ENCODE results near the gene MRPL20.

The MRPL20 gene

GRCh38 chr1:1398677-1399186, 8.4 kb downstream of the MRPL20 start:
- Histone ChIP-seq H3K9ac (peak overlapping the region; percentile 90), H4K20me1 (ENCODE audit: insufficient read depth) (no peaks in the 10 kb centered on the region), H2AFZ (ENCODE audit: low read depth) (peak overlapping the region; percentile 70), H3K27ac (peak overlapping the region; percentile 60), H3K79me2 (ENCODE audit: insufficient read depth, low read depth) (peaks cover 74% of the 10 kb centered on the region), H3K27me3 (ENCODE audit: insufficient read depth, low read depth) (no peaks in the 10 kb centered on the region), H3K4me1 (ENCODE audit: low read depth, poor library complexity, severe bottlenecking) (peaks cover 41% of the 10 kb centered on the region), H3K4me3 (IDR thresholded peaks at IDR 0.05; ENCODE audit: insufficient read depth, low read depth, low read length) (peak overlapping the region; percentile 96), H3K36me3 (ENCODE audit: insufficient read depth) (peaks cover 20% of the 10 kb centered on the region; the same call in 1 of the 2 replicates), H3K4me2 (peak overlapping the region; percentile 94; the same call in 1 of the 2 replicates)
- no peak for TF ChIP-seq CTCF (conservative IDR thresholded peaks at IDR 0.05; ENCODE audit: low read depth, low read length)

- Histone ChIP-seq H3K4me3 (IDR thresholded peaks at IDR 0.05; ENCODE audit: insufficient read depth, low read depth, low read length) (peak overlapping the region; percentile 96), H3K27me3 (ENCODE audit: insufficient read depth, low read depth) (no peaks in the 10 kb centered on the region), H3K27ac (peak overlapping the region; percentile 60; the same call in 1 of the 2 replicates), H3K36me3 (ENCODE audit: insufficient read depth) (peaks cover 20% of the 10 kb centered on the region; the same call in 1 of the 2 replicates), H3K79me2 (ENCODE audit: insufficient read depth, low read depth) (peaks cover 79% of the 10 kb centered on the region), H4K20me1 (ENCODE audit: insufficient read depth) (no peaks in the 10 kb centered on the region), H3K4me1 (ENCODE audit: low read depth, poor library complexity, severe bottlenecking) (peaks cover 41% of the 10 kb centered on the region), H3K4me2 (peak overlapping the region; percentile 94), H3K9ac (peak overlapping the region; percentile 90), H2AFZ (ENCODE audit: low read depth) (no peak overlapping the region)
- TF ChIP-seq CTCF (conservative IDR thresholded peaks at IDR 0.05; ENCODE audit: low read depth, low read length) = no peak
Observed at GRCh38 chr1:1397839-1398523, 9.1 kb downstream of the MRPL20 start.

GRCh38 chr1:1395166-1395565, 11.9 kb downstream of the MRPL20 start:
- no peak overlapping the region for H2AFZ ChIP-seq (ENCODE audit: low read depth)
- H3K79me2 ChIP-seq (ENCODE audit: insufficient read depth, low read depth) = peaks cover 68% of the 10 kb centered on the region
- H3K9ac ChIP-seq = no peak overlapping the region
- no peak overlapping the region for H3K4me2 ChIP-seq
- H3K4me3 ChIP-seq (IDR thresholded peaks at IDR 0.05; ENCODE audit: insufficient read depth, low read depth, low read length) = no peak overlapping the region
- no peaks in the 10 kb centered on the region for H4K20me1 ChIP-seq (ENCODE audit: insufficient read depth)
- peaks cover 44% of the 10 kb centered on the region; the same call in 1 of the 2 replicates for H3K36me3 ChIP-seq (ENCODE audit: insufficient read depth)
- TF ChIP-seq CTCF (conservative IDR thresholded peaks at IDR 0.05; ENCODE audit: low read depth, low read length) = no peak
- H3K4me1 ChIP-seq (ENCODE audit: low read depth, poor library complexity, severe bottlenecking) = peaks cover 19% of the 10 kb centered on the region
- H3K27ac ChIP-seq = no peak overlapping the region
- H3K27me3 ChIP-seq (ENCODE audit: insufficient read depth, low read depth) = no peaks in the 10 kb centered on the region

GRCh38 chr1:1394116-1394515, 13.0 kb downstream of the MRPL20 start:
- no peak for TF ChIP-seq CTCF (conservative IDR thresholded peaks at IDR 0.05; ENCODE audit: low read depth, low read length)
- no peak overlapping the region for H2AFZ ChIP-seq (ENCODE audit: low read depth)
- H4K20me1 ChIP-seq (ENCODE audit: insufficient read depth) = no peaks in the 10 kb centered on the region
- peaks cover 61% of the 10 kb centered on the region for H3K79me2 ChIP-seq (ENCODE audit: insufficient read depth, low read depth)
- no peak overlapping the region for H3K4me2 ChIP-seq
- H3K27me3 ChIP-seq (ENCODE audit: insufficient read depth, low read depth) = no peaks in the 10 kb centered on the region
- no peak overlapping the region for H3K4me3 ChIP-seq (IDR thresholded peaks at IDR 0.05; ENCODE audit: insufficient read depth, low read depth, low read length)
- H3K27ac ChIP-seq = no peak overlapping the region
- H3K36me3 ChIP-seq (ENCODE audit: insufficient read depth) = peaks cover 54% of the 10 kb centered on the region; the same call in 1 of the 2 replicates
- H3K4me1 ChIP-seq (ENCODE audit: low read depth, poor library complexity, severe bottlenecking) = peaks cover 19% of the 10 kb centered on the region
- H3K9ac ChIP-seq = no peak overlapping the region
